HUDEP-2 (cell line): ENCODE measurements around the gene TADA2A.
A peak's percentile ranks its signal among the peaks of the same experiment; 100 is the strongest.
"Not testable (repeated sequence)": the region's sequence is repeated elsewhere in the genome, so short reads cannot be mapped to it uniquely, and the experiment has no call there.

Experiments used
- DNase-seq, 76 experiments: peaks; one replicate each; lab custom pipeline; 2025; ENCODE audit not compliant: unreplicated experiment in 76 of 76; lab: John Stamatoyannopoulos, UW

TADA2A gene

DNA sequence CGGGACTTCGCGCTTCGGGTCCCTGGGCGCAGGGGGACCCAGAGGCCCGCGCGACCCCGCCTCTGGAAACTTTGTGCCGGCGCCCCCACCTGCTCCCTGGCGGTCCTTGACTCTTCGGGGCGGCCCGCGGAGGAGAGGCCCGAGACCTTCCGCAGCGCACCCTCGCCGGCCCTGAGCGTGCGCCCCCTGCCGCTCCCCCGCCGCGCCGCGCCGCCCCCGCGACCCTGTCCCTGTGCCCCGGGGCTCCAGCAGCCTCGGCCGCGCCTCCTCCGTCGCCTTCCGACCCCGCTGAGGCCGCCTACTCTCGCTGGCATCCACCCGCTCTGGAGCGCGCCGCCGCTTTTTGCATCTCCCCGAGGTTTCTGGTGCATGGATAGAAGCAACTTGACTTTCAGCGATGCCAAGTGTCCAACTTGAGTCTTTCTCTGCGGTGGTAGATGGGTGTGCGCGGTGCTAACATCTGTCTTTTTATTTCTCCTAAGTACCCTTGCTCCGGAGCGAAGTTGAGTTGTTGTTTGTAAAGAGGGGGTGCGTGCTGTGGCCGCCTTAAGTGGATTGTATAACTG, 83.4 kb downstream of the TADA2A start:
- peak in 44 of 76 experiments; percentile 4 to 54 (median 22) for DNase-seq

DNA sequence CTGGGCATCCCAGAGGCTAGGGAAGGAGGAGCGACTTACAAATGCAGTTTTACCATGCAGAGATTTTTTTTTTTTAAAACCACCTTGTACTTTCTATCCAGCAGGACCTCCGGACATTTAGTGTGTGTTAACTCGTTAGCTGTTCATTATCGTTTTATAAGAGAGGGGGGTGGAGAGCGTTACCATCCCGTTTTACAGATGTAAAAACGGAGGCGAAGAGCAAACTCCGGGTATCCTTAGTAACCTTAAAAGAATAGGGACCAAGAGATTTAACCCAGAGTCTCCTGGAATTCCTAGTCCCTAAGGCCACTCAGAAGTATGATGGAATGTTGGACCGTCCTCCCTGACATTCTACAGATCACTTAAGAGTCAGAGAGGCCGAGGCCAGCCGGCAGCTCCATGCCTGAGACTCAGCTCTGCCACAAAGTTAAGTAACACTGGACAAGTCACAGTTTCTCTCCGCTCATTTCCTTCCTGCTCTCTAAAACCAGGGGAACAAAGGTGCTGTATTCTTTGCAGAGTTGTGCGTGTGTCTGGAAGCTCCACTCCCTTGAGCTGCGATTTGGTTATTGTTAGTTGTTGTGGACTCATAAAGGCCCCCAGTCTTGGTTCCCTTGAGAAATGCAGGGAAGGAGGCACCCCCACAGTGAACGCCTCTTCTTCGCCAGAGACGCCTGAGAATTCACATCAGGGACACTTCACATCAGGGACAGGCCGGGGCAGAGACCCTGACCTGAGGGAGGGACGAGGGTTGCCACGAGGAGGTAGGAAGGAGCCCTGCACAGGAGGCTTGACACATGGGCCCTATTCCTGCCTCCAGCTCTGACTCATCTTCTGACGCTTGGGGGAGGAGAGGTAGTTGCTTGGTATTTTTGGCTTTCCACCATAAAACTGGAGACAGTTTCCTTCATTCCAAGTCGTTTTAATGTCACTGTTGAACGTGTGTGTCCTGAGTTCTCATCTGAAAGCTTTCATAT, 84.2 kb downstream of the TADA2A start:
- peak in 51 of 76 experiments; percentile 3 to 74 (median 29) for DNase-seq

DNA sequence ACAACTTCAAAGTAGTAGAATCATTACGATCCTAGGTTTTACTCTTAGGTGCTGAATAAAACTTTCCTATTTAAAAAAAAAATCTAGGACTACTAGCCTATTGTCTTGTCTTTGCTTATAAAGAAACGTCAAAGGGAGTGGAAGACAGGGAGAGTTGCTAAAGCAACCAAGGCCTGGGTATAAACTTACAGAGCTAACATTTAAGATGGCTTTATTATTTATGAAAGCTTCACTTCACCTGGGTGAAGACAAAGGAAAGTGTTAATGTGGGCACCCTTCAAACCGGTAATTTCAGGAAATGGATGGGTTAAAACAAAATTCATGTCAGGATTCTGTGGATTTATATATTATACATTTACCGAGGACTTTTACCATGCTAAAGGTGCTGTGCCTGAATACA, 85.5 kb downstream of the TADA2A start:
- DNase-seq, result no peak

DNA sequence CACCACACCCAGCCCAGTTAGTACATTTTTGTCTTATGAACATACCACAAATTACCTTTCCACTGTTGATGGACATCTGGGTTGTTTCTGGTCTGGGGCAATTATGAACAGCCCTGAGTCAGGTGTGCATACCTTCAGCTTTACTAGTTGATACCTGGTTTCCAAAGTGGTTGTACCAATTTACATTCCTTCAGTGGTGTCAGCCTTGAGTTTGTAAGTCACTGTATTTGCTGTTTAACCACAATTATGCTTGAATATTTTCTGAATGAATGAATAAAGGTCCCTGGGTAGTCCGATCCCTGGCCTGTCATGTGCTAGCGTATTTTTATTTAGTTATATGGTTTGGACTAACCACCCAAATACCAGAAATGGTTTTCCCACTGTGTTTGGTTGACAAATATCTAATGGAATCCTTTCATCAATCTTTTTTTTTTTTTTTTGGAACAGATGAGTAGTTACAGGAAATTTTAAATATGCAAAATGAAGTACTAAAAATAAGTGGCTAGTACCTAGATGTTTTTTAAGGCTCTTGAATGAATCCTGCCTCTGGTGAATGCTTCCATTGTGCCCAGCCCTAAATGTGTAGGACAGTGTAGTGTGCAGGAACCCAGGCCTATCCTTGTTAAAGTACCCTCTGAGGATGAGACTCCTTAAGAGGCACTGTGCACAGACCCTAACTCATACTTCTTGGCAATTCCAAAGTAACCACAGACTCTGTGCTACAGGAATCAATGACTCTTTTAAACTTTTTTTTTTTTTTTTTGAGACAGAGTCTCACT, 86.8 kb downstream of the TADA2A start:
- no peak for DNase-seq

DNA sequence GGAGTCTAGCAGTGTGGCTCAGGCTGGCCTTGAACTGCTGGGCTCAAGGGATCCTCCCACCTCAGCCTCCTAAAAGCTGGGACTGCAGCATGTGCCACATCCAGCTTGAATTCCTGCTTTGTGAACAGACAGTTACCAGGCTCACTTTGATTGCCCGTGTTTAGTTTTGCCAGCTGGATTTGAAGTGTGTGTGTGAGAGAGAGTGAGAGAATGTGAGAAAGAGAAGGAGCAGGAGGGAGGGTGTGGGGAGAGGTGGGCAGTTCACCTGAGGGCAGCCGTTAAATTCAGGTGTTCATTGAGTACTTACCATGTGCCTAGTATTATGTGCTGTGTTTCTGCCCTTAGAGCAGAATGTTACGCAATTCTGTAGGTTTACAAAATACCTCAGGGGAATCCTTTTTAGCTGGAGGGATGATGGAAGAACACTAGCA, 87.7 kb downstream of the TADA2A start:
- DNase-seq, result no peak

DNA sequence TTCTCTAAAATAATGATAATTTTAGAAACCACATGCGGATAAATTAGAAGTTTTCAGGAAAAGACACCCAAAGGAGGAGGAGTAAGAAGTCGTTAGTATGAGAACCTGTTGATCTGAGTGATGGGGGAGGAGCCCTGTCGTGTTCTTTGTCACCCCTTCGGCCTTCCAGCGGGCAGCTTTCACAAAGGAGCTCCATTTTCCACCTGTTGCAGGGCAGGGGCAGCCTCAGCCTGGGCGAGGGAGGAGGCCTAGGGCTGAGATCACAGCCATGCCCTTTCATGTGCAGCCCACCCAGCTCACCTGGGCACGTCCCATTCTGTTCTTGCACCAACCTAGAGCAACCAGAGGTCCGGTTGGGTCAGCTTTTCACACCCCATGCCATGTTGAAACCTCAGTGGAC, 88.3 kb downstream of the TADA2A start:
- DNase-seq, result no peak

DNA sequence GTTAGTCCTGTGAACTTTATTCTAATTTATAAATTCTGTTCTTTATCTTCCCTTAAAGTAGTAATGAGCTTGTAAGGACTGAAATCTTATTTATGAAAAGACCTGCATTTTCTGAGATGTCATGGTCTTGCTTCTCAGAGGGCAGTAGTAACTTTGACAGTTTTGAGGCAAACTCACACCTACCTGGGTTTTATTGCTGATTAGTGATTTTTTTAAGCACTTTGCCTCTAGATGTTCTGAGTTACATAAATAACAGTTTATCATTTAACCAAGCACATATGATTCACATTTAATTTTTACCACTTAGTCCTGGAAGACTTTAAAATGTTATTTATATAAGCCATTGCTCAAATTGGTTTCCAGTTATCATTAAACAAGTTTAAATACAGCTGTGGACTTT, 93.7 kb downstream of the TADA2A start:
- DNase-seq, result no peak

DNA sequence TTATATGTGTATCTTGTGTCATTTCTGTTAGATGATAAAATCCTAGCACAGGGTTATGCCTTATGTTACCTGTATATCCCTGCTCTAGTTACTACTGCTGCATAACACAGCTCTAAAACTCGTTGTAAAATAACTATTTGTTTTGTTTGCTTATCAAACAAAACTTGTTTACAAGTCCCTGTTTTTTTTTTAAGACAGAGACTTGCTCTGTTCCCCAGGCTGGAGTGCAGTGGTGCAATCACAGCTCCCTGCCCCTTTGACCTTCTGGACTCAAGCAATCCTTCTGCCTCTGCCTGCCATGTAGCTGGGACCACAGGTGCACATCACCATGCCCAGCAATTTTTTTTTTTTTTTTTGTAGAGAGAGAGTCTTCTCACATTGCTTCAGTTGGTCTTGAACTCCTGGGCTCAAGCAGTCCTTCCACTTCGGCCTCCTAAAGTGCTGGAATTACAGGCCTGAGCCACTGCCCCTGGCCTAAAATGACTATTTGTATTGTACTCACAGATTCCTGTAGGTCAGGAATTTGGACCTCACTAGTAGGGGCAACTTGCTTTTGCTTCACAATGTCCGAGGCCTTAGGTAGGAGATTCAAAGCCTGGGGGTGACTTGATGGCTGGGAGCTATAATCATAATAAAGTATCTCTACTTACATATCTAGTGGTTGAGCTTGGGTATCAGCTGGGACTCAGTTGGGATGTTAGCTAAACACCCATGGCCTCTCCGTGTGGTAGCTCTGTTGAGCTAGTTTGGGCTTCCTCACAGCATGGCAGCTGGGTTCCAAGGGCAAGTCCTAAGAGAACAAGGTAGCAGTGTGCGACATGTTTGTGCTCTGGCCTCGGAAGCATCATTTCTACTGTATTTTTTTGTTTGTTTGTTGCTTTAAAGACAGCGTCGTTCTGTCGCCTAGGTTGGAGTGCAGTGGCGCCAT, 95.6 kb downstream of the TADA2A start:
- no peak for DNase-seq

DNA sequence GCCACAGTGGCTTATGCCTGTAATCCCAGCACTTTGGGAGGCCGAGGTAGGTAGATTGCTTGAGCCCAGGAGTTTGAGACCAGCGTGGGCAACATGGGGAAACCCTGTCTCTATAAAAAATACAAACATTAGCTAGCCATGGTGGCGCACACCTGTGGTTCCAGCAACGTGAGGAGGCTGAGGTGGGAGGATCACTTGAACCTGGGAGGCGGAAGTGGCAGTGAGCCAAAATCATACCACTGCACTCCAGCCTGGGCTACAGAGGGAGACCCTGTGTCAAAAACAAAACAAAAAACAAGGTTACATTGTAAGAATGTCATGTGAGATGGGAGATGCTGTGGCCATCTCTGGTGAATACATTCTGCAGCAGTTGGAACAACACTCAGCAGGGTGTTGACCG, 96.5 kb downstream of the TADA2A start:
- DNase-seq, result no peak

DNA sequence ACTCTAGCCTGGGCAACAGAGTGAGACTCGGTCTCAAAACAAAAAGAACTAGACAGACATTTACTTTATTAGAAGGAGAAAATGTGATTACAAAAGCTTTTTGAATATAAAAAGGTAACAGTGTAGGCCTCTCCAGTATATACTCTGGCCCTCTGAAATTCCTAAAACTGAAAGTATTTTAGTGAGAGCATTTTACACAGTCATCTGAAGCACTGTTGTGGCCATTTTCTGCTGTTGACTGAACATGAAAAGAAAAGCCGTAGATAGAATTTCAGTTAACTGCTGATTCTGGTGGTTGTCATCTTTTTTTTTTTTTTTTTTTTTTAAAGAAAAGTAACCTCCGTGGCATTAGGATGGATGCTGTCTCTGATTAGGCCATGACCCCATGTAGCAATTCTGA, 98.6 kb downstream of the TADA2A start:
- DNase-seq, result no peak

DNA sequence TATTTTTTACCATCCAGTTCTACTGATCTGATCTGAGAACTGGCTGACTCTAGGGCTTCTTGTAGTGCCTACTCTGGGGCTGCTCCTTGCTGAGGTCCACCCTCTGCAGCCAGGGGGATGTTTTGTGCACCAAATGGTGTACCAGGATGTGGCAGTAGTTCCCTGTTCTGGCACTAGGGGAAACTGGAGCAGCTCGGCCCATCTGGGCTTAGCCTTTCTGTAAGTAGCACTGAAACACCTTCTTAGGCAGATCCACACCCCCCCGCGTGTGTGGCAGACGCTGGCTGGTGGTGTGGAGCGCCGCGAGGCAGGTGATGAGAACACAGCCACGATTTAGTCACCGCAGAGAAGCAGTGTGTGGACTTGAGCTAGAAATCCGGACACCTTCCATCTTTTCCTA, 100.0 kb downstream of the TADA2A start:
- DNase-seq, result peak in 32 of 76 experiments; percentile 2 to 54 (median 14)

DNA sequence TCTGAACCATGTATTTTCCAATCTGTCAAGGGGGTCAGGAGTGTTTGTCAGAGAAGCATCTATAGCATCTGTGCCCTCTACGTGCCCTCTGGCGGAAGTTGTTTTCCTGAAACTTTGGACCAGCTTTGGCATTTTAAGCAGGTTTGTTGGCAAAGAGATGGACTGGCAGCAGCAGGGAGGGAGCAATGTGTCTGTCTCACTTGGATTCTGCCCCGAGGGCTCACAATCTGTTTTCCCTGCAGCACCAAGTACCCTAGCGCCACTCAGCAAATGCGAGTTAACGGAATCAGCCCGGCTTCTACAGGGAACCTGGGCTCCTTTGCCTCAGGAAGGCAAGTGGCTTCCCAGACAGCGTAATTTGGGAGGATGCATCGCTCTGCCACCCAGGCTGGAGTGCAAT, 100.4 kb downstream of the TADA2A start:
- DNase-seq, result no peak

DNA sequence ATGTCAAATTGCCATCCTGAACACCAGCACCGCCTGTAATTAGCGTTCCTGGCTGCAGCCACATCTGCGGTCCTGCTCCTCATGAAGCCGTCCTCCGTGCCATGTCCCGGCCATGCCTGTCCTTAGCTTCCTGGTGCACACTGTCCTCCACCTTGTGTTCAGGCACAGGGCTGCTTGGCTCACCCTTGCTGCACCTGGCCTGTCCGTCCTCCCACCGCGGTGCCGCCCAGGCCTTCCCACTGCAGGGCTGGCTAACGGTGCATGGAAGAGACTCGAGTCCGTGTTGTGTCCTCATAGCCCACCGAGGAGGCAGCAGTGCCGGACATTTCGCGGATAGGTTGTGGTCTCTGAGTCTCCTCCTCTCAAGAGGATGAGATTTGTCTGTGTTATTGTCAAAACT, 103.4 kb downstream of the TADA2A start:
- DNase-seq, result no peak

DNA sequence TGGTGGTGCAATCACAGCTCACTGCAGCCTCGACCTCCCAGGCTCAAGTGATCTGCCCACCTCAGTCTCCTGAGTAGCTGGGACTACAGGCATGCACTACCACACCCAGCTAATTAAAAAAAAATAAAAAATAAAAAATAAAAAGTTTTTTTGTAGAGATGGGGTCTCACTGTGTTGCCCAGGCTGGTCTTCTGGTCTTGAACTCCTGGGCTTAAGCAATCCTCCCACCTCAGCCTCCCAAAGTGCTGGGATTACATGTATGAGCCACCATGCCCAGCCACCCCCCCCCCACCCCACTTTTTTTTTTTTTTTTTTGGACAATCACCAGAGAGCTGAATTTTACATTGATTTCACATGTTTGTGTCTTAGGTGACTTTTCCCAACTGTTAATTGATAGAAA, 105.0 kb downstream of the TADA2A start:
- DNase-seq, result not testable (repeated sequence)

DNA sequence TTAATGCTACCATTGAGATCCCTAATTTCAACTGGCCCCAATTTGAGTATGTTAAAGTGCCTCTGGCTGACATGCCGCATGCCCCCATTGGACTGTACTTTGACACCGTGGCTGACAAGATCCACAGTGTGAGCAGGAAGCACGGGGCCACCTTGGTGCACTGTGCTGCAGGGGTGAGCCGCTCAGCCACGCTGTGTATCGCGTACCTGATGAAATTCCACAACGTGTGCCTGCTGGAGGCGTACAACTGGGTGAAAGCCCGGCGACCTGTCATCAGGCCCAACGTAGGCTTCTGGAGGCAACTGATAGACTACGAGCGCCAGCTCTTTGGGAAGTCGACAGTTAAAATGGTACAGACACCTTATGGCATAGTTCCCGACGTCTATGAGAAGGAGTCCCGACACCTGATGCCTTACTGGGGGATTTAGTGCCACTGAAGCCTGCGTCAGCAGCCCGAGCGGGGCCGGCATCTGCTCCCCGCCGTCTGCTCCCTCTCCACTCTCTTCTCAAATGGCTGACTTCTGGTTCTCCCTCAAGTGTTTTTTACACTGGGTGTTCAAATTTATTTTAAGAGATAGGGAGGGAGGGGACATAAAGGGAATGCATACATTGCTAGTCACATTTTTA, 105.9 kb downstream of the TADA2A start:
- no peak for DNase-seq

DNA sequence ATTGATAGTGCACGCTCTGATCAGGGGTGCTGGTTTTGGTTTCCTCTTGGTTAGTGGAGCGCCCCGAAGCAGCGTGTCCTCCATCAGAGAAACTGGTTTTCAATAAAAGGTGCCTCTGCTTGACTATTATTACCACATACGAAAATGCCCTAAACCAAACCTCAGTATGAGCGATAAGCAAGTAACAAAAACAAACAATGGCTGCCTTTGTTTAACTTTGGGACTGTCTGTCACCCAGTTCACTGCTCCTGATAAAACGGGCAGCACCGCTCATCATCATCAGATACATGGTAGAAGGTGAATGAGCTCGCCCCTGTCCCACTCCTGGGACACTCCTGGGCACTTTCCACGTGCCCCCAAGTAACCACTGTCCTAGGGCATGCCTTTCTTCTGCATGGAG, 107.0 kb downstream of the TADA2A start:
- no peak for DNase-seq

DNA sequence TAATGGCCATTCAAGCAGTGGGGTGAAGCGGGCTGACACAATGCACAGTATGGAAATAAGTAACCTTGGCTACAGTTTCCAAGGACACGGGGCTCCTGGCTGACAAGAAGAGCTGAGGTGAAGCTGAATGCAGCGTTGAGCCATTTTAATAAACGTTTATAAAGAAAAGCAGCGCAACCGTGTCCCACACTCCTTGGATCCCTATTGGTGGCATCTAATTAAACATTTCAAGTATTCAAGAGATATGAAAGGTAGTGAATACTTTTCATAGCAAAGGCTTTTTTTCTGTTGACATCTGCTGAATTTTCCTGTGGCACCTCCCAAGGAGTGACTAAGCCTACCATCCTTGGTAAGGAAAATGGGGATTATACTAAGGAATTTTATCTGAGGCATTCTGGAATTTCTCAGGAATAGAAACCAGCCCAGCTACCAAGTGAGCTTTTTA, 109.5 kb downstream of the TADA2A start:
- no peak for DNase-seq

DNA sequence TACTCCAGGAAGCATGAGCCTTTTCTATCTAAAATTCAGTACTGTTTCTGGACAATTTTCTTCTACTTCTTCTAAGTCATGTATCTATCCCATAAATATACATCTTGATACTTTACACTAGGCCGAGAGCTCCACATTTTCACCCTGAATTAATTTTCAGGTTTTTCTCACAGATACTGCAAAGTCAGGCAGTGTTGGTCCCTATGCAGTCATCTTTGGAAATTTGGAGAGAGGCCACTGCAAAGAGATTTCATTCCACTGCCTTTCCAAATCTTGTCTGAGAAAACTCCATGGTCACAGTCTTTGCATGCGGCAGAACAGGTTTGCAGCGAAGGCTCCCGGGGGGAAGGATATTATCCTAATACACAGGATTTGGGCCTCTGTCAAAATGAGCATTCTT, 111.2 kb downstream of the TADA2A start:
- no peak for DNase-seq

DNA sequence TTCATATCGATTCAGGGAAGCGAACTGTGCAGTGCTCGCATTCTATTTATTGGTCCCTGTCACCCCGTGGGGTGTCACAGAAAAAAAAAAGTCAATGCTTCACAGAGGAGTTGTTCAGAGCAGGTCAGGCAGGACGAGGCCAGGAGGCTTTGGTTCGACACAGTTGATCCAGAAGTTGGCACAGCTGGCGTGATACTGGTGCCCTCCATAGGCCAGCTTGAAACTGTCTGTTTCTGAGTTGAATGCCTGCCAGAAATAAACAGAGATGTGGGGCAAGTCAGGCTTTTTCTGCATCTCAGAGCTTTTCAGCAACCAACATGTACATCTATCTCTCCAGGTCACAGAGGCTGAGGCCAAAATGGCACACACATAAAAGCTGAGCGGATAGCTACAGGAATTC, 112.1 kb downstream of the TADA2A start:
- peak in 13 of 76 experiments; percentile 2 to 27 (median 5) for DNase-seq
